OCI-LY7 (cell line): Measurements from ENCODE around the gene KCNE5. TPM values are rescaled to one million over a fixed set of nuclear protein-coding genes. Genes with fewer than 3 reads are reported as not detected.

Experiments used
- BruUV-seq: library from RNA; stranded (reverse); fragments of 400-500 nt; replicated peaks from 2 replicates; lab custom pipeline; 2021; lab: Mats Ljungman, UMichigan
- CTCF ChIA-PET: fragments of 300-600 bp; sonication (Branson Sonifier 250); formaldehyde crosslinking; loops from one replicate; lab custom pipeline; 2022; ENCODE audit warnings: antibody characterized with exemption; ENCODE audit not compliant: unreplicated experiment; lab: Charles Lee
- POLR2A ChIA-PET: fragments of 300-600 bp; sonication (Branson Sonifier 250); formaldehyde crosslinking; loops from one replicate; lab custom pipeline; 2022; ENCODE audit warnings: antibody characterized with exemption; lab: Charles Lee
- DNase-seq: peaks from one replicate; pipeline ENCODE4 v3.0.0-alpha.2; 2015; ENCODE audit warnings: low spot score
- H2AFZ ChIP-seq: fragments of 200-600 bp; sonication (generic), shearing (Covaris generic); 2 replicates; pipeline ENCODE4 v1.6.1; 2014; ENCODE audit warnings: mild to moderate bottlenecking, antibody characterized with exemption, low read length, moderate library complexity
- H3K27ac ChIP-seq: fragments of 200-600 bp; sonication (generic); 2 replicates; pipeline ENCODE4 v1.5.1; 2014; ENCODE audit warnings: mixed run types, low read depth, mild to moderate bottlenecking, moderate library complexity, low read length, inconsistent platforms; ENCODE audit not compliant: poor library complexity, severe bottlenecking
- H3K36me3 ChIP-seq: fragments of 200-600 bp; sonication (generic); 2 replicates; pipeline ENCODE4 v1.6.1; 2014; ENCODE audit warnings: mild to moderate bottlenecking, antibody characterized with exemption, low read length, moderate library complexity, mixed read lengths; ENCODE audit not compliant: insufficient read depth
- H3K4me1 ChIP-seq: fragments of 200-600 bp; sonication (generic); 2 replicates; pipeline ENCODE4 v1.5.1; 2014; ENCODE audit warnings: mild to moderate bottlenecking, low read length; ENCODE audit not compliant: insufficient read depth, poor library complexity, severe bottlenecking
- H3K4me2 ChIP-seq: fragments of 200-600 bp; sonication (generic); 2 replicates; pipeline ENCODE4 v1.6.1; 2014; ENCODE audit warnings: mild to moderate bottlenecking, low read length
- H3K4me3 ChIP-seq: fragments of 200-600 bp; sonication (generic); 2 replicates; pipeline ENCODE4 v1.5.1; 2014; ENCODE audit warnings: mild to moderate bottlenecking, low read depth, low read length; ENCODE audit not compliant: poor library complexity, severe bottlenecking
- H3K79me2 ChIP-seq: fragments of 200-600 bp; sonication (generic); 2 replicates; pipeline ENCODE4 v1.6.1; 2016; ENCODE audit warnings: low read depth, mild to moderate bottlenecking, low read length, moderate library complexity, mixed read lengths; ENCODE audit not compliant: insufficient read depth
- H3K9me2 ChIP-seq: fragments of 200-600 bp; sonication (generic); 2 replicates; pipeline ENCODE4 v1.6.1; 2016; ENCODE audit warnings: mild to moderate bottlenecking, low read length, mixed read lengths; ENCODE audit not compliant: insufficient read depth
- H3K9me3 ChIP-seq: fragments of 200-600 bp; sonication (generic); 2 replicates; pipeline ENCODE4 v1.6.1; 2014; ENCODE audit warnings: mild to moderate bottlenecking, mixed run types, low read length, mixed read lengths
- H4K20me1 ChIP-seq: fragments of 200-600 bp; sonication (generic); 2 replicates; pipeline ENCODE4 v1.6.1; 2014; ENCODE audit warnings: mild to moderate bottlenecking, antibody characterized with exemption, low read length, moderate library complexity, mixed read lengths; ENCODE audit not compliant: insufficient read depth
- CTCF ChIP-seq: fragments of 200-600 bp; sonication (generic); conservative IDR thresholded peaks from 2 replicates; pipeline ENCODE4 v1.5.1; 2014; ENCODE audit warnings: mild to moderate bottlenecking, antibody characterized with exemption, low read length, moderate library complexity, mixed read lengths
- EZH2phosphoT487 ChIP-seq: fragments of 200-600 bp; sonication (generic); IDR thresholded peaks from 2 replicates; pipeline ENCODE4 v1.6.1; 2018; ENCODE audit warnings: low read depth, borderline replicate concordance, mild to moderate bottlenecking, mixed run types, antibody characterized with exemption, low read length, moderate library complexity, mixed read lengths
- intact Hi-C: fragments of 100-400 bp; cut with micrococcal nuclease; formaldehyde crosslinking; loops from one replicate; pipeline ENCODE4 v1.10.0; 2022; ENCODE audit not compliant: unreplicated experiment
- total RNA-seq, 2 experiments: library from RNA; depleted of rRNA in 1 of 2; stranded (reverse); fragments of >200 nt in 1 of 2; shearing (Covaris generic) in 1 of 2; gene quantifications; 2 replicates each; pipeline ENCODE4 v1.2.3, GENCODE V29; 2014 to 2022

The KCNE5 gene
- total RNA-seq, 2 experiments from 2014 or later = not detected

DNA sequence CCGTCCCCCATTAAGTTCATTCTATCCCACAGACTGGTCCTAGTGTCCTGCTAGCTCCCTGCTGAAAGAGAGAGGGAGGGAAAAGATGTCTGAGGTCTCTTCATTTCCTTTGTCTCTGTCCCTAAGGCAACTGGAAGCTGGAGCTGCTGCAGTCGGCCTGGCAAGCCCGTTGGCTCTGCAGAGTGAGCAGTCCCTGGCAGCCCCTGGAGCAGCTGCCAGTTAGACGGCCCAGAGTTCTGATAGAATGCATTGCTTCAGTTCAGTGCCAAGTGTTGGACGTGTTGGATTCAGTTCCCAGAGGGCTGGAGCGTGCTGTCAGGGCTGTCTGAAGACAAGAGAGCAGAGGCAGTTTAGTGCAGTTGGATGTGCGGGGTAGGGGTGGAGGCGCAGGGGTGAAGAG is 975 bp downstream of the KCNE5 start:
- Histone ChIP-seq H4K20me1 (no peaks in the 10 kb centered on the region), H3K9me2 (no peaks in the 10 kb centered on the region), H3K27ac (no peak overlapping the region), H3K4me3 (no peak overlapping the region), H3K4me2 (no peak overlapping the region), H3K4me1 (no peaks in the 10 kb centered on the region), H3K9me3 (no peaks in the 10 kb centered on the region), H3K79me2 (no peaks in the 10 kb centered on the region), H3K36me3 (no peaks in the 10 kb centered on the region), H2AFZ (no peak overlapping the region)
- no TSS peak for BruUV-seq
- no peak for TF ChIP-seq CTCF
- no peak for TF ChIP-seq EZH2phosphoT487
- intact Hi-C loops = no loop called here
- ChIA-PET CTCF (no interaction called here), POLR2A (no interaction called here)
- no peak for DNase-seq

DNA sequence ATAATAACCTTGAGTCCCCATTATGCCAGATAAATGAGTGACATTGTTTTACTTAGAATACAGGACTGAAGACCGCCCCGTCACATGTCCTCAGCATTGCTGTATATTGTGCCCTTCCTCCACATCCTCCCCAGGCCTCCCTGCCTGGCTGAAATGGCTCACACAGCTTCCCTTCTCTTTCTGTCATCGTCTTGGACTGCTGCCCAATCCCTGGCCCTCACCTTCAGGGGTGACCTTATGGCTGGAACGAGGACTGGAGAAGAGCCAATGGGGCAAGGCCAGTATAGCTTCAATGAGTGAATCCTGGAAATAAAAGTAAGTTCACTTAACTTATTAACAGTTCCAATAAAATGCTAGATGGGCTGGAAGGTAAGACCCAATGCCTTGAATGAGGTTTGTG is 2.7 kb downstream of the KCNE5 start:
- Histone ChIP-seq H3K27ac (no peak overlapping the region), H3K4me3 (no peak overlapping the region), H3K9me2 (no peaks in the 10 kb centered on the region), H3K4me2 (no peak overlapping the region), H2AFZ (no peak overlapping the region), H4K20me1 (no peaks in the 10 kb centered on the region), H3K4me1 (no peaks in the 10 kb centered on the region), H3K9me3 (no peaks in the 10 kb centered on the region), H3K79me2 (no peaks in the 10 kb centered on the region), H3K36me3 (no peaks in the 10 kb centered on the region)
- TF ChIP-seq CTCF (no peak), EZH2phosphoT487 (no peak)
- no TSS peak for BruUV-seq
- DNase-seq = no peak
- POLR2A ChIA-PET = no interaction called here
- intact Hi-C loops = no loop called here
- CTCF ChIA-PET = no interaction called here

DNA sequence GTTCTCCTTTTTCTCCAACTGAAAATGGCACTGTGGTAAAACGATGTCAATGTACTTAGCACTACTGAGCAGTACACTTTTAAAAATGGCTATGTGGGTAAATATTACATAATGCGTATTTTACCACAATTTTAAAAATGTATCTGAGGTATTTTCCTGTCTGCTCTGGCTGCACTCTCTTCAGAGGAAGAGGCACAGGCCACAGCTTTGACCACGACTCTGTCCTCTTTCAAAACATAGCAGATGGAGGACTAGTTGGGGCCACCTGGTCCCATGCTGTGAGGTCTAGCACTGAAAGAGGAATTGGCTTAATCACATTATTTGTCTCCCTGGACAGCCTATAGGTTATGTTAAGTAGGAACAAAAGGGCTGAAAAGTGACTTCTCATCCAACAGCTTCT is 5.2 kb downstream of the KCNE5 start:
- H3K9me3 ChIP-seq = no peaks in the 10 kb centered on the region
- no peaks in the 10 kb centered on the region for H3K9me2 ChIP-seq
- H3K79me2 ChIP-seq = no peaks in the 10 kb centered on the region
- H4K20me1 ChIP-seq = no peaks in the 10 kb centered on the region
- no peak for DNase-seq
- CTCF ChIA-PET = no interaction called here
- no peak overlapping the region for H3K27ac ChIP-seq
- H2AFZ ChIP-seq = no peak overlapping the region
- no peak overlapping the region for H3K4me3 ChIP-seq
- POLR2A ChIA-PET = no interaction called here
- no TSS peak for BruUV-seq
- intact Hi-C loops = no loop called here
- H3K4me1 ChIP-seq = no peaks in the 10 kb centered on the region
- no peak for TF ChIP-seq EZH2phosphoT487
- TF ChIP-seq CTCF = no peak
- no peak overlapping the region for H3K4me2 ChIP-seq
- no peaks in the 10 kb centered on the region for H3K36me3 ChIP-seq
